Activated CD8-positive, alpha-beta T cell treated with anti-CD3 and anti-CD28 coated beads for 36 hours (primary cell): ENCODE results near the gene MNT. TPM values are rescaled to one million over a fixed set of nuclear protein-coding genes. Genes with fewer than 3 reads are reported as not detected.

Source experiments
- ATAC-seq: fragments of 200-7000 bp; cut with Tn5 transposase; one replicate; pipeline ENCODE4 v1.10.0; 2021; ENCODE audit warnings: mild to moderate bottlenecking, moderate library complexity
- CTCF ChIA-PET: fragments of 350-600 bp; sonication (Branson Sonifier 250); formaldehyde crosslinking; loops from one replicate; lab custom pipeline; 2021; ENCODE audit warnings: antibody characterized with exemption; lab: Charles Lee
- POLR2A ChIA-PET: fragments of 350-600 bp; sonication (Branson Sonifier 250); formaldehyde crosslinking; loops from one replicate; lab custom pipeline; 2021; ENCODE audit warnings: antibody characterized with exemption; lab: Charles Lee
- DNase-seq: peaks from one replicate; pipeline ENCODE4 v3.0.0-alpha.2; 2020
- H3K27ac Mint-ChIP-seq: one replicate; pipeline ENCODE4 v1.8.0; 2021; ENCODE audit warnings: mild to moderate bottlenecking, mixed read lengths
- H3K27me3 Mint-ChIP-seq: one replicate; pipeline ENCODE4 v1.8.0; 2021; ENCODE audit warnings: mixed read lengths
- H3K36me3 Mint-ChIP-seq: one replicate; pipeline ENCODE4 v1.8.0; 2021; ENCODE audit warnings: low read depth, mixed read lengths
- H3K4me1 Mint-ChIP-seq: one replicate; pipeline ENCODE4 v1.8.0; 2021; ENCODE audit warnings: low read depth, mixed read lengths
- H3K4me3 Mint-ChIP-seq: one replicate; pipeline ENCODE4 v1.8.0; 2021; ENCODE audit warnings: mild to moderate bottlenecking, moderate library complexity, mixed read lengths
- H3K9me3 Mint-ChIP-seq: one replicate; pipeline ENCODE4 v1.8.0; 2021; ENCODE audit warnings: mixed read lengths
- CTCF ChIP-seq: fragments of 200-600 bp; IDR thresholded peaks from one replicate; pipeline ENCODE4 v1.8.0; 2022; ENCODE audit warnings: antibody characterized with exemption, mild to moderate bottlenecking
- intact Hi-C: fragments of 100-400 bp; cut with micrococcal nuclease; formaldehyde crosslinking; loops from one replicate; pipeline ENCODE4 v1.10.0; 2022
- total RNA-seq, 2 experiments: library from RNA; stranded (reverse); gene quantifications; one replicate each; pipeline ENCODE4 v1.2.3, GENCODE V29; 2021

MNT gene
- total RNA-seq, 2 experiments from 2014 or later: 21.6 to 23.1 TPM

GRCh38 chr17:2436316-2436905 lies 35.6 kb upstream of the MNT start:
- DNase-seq (no peak), ATAC-seq (no peak)
- ChIA-PET POLR2A (interaction anchor here (0.7 to 2.0 kb wide), 3 partner anchors 9 to 75 kb away, joined by 3 to 7 read pairs (median 3); partner anchors contain the start of gene METTL16), CTCF (interaction anchor here (0.9 kb wide), 1 partner anchor 54 kb away, joined by 4 read pairs; no protein-coding TSS in a partner anchor)
- H3K27me3 Mint-ChIP-seq: no peaks in the 10 kb centered on the region
- no peak for TF ChIP-seq CTCF
- peaks cover 6% of the 10 kb centered on the region for H3K4me1 Mint-ChIP-seq
- no peak overlapping the region for H3K27ac Mint-ChIP-seq
- peaks cover 38% of the 10 kb centered on the region for H3K36me3 Mint-ChIP-seq
- no peaks in the 10 kb centered on the region for H3K9me3 Mint-ChIP-seq
- intact Hi-C loops: no loop called here
- H3K4me3 Mint-ChIP-seq: no peak overlapping the region

GRCh38 chr17:2435862-2436261 lies 35.0 kb upstream of the MNT start:
- POLR2A ChIA-PET: interaction anchor here (1.1 to 2.0 kb wide), 2 partner anchors 8 to 44 kb away, joined by 3 to 7 read pairs; no protein-coding TSS in a partner anchor
- intact Hi-C loops: no loop called here
- no peak for DNase-seq
- Mint-ChIP-seq H3K4me3 (no peak overlapping the region), H3K9me3 (no peaks in the 10 kb centered on the region), H3K27ac (no peak overlapping the region), H3K4me1 (peaks cover 6% of the 10 kb centered on the region), H3K36me3 (peaks cover 33% of the 10 kb centered on the region), H3K27me3 (no peaks in the 10 kb centered on the region)
- ATAC-seq: no peak
- no peak for TF ChIP-seq CTCF
- CTCF ChIA-PET: interaction anchor here (0.9 kb wide), 1 partner anchor 54 kb away, joined by 4 read pairs; no protein-coding TSS in a partner anchor

GRCh38 chr17:2435181-2435741 lies 34.4 kb upstream of the MNT start:
- ChIA-PET POLR2A (interaction anchor here (1.4 kb wide), 1 partner anchor 274 kb away, joined by 3 read pairs; no protein-coding TSS in a partner anchor), CTCF (interaction anchor here (1.6 to 1.7 kb wide), 2 partner anchors 19 to 53 kb away, joined by 9 read pairs; no protein-coding TSS in a partner anchor)
- intact Hi-C loops: no loop called here
- no peak for TF ChIP-seq CTCF
- Mint-ChIP-seq H3K9me3 (no peaks in the 10 kb centered on the region), H3K27ac (no peak overlapping the region), H3K4me1 (peaks cover 6% of the 10 kb centered on the region), H3K4me3 (no peak overlapping the region), H3K27me3 (no peaks in the 10 kb centered on the region), H3K36me3 (peaks cover 31% of the 10 kb centered on the region)
- DNase-seq (no peak), ATAC-seq (no peak)

- Mint-ChIP-seq H3K9me3 (no peaks in the 10 kb centered on the region), H3K4me1 (peaks cover 6% of the 10 kb centered on the region), H3K27ac (no peak overlapping the region), H3K27me3 (no peaks in the 10 kb centered on the region), H3K36me3 (peaks cover 26% of the 10 kb centered on the region), H3K4me3 (no peak overlapping the region)
- ChIA-PET CTCF (interaction anchor here (1.6 to 1.7 kb wide), 2 partner anchors 18 to 51 kb away, joined by 9 read pairs; no protein-coding TSS in a partner anchor), POLR2A (interaction anchor here (1.1 kb wide), 1 partner anchor 70 kb away, joined by 3 read pairs; no protein-coding TSS in a partner anchor)
- TF ChIP-seq CTCF: no peak
- ATAC-seq: no peak
- no peak for DNase-seq
- intact Hi-C loops: no loop called here
Measured at GRCh38 chr17:2433696-2434095, 32.8 kb upstream of the MNT start.

GRCh38 chr17:2427910-2428309 lies 27.1 kb upstream of the MNT start:
- no peak for ATAC-seq
- no peak for TF ChIP-seq CTCF
- peaks cover 2% of the 10 kb centered on the region for H3K4me1 Mint-ChIP-seq
- CTCF ChIA-PET: interaction anchor here (3.1 to 4.2 kb wide), 2 partner anchors 12 to 46 kb away, joined by 20 to 30 read pairs; no protein-coding TSS in a partner anchor
- POLR2A ChIA-PET: interaction anchor here (0.8 kb wide), 1 partner anchor 8 kb away, joined by 3 read pairs; no protein-coding TSS in a partner anchor
- H3K9me3 Mint-ChIP-seq: no peaks in the 10 kb centered on the region
- no peak overlapping the region for H3K4me3 Mint-ChIP-seq
- H3K27me3 Mint-ChIP-seq: no peaks in the 10 kb centered on the region
- no peak overlapping the region for H3K27ac Mint-ChIP-seq
- DNase-seq: no peak
- H3K36me3 Mint-ChIP-seq: peaks cover 12% of the 10 kb centered on the region
- intact Hi-C loops: no loop called here
